ENCODE measurements around the gene EBP. TPM values are rescaled to one million over a fixed set of nuclear protein-coding genes. Genes with fewer than 3 reads are reported as not detected.

EBP gene
- 87.6 and 210 TPM in 2 replicates for total RNA-seq

DNA sequence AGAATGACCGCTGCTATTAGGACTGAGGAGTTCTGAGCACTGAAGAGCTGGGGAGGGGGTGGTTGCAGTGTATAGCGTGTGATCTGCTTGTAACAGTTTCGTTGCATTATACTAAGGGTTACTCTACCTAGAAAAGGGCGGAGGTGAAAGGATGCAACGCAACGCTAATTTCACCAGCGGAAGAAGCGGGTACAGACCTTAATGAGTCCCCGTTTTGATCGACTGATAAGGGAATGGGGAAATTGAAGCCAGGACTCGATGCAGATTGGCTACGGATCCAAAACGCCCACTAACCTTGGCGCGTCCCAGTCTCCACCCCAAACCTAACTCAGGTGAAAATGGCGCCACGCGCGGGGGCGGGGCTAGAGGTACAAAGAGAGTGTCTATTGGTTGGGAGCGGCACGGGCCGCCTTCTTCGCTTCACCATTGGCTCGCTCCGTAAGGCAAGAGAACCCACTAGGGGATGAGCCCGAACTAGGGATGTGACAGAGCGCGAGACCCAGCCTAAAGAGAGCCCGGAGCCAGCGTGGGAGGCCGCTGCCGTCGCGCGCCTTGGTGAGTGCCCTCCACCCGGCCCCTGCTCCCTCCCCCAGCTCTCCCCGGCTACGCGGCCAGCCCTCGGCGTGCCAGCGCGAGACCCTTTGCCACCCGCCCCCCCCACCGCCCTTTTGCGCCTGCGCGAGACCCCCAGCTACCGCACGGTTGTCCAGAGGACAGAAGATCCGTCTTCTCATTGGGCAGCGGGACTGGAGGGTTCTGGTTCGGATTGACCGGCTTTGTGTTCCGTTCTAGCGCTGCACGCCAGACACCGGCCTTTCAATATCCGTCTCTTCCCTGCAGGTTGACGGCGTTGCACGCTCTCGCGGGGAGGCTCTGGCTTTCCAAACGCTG is at the start of gene EBP:
Gene EBP, plus strand, starts transcription at position 456 of the 891 bp plus-strand sequence. CDS start 1,964 bp downstream, outside the sequence.

DNA sequence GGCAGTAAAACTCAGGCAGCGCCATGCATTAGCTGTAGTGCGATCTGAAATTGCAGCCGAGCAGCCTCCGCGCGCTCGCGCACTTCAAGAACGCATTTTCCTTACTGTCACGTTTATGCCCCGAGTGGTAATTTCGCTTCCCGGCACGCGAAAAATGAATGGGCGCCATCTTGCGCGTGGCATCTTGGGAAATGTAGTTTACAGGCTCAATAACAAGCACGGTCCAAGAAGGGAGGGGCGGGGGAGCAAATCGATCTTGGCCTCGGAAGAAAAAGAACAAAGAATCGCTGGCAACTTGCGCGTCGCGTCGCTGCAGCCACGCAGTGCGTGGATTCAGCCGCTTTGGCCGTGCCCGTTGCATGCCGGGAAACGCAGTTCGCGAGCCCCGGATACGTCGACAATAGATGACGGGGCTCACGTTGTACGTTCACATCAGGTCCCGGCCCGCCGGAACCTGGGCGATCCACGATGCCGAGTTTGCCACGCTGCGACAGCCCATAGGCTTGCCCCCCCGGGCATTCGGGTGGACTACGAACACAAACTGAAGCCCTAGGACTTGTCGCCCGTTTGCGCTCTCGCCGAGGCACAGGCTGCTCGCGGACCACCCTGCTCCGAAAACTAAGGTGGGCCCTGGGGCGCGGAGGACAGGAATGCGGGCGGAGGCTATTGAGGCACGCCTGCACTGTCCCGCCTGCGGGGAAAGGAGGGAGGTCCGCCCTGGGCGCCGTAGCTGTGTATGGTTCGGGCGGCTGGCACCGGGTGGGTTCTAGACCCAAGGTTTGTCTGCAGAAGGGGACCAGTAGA is 45.6 kb upstream of the EBP start, which contains the start of gene FTSJ1:
Gene FTSJ1, plus strand, starts transcription at position 426 of the 804 bp plus-strand sequence. CDS start 1,849 bp downstream, outside the sequence.

GRCh38 chrX:48508400-48509244 is 13.0 kb upstream of the EBP start, which contains the start of gene PORCN:
Gene PORCN, plus strand, starts transcription at chrX:48508992. Its CDS starts 829 bp downstream, at chrX:48509821.

GRCh38 chrX:48539345-48540027 is 17.9 kb downstream of the EBP start, which contains the start of gene TBC1D25:
Gene TBC1D25, plus strand, starts transcription at chrX:48539714. Its CDS starts 84 bp downstream, at chrX:48539798.

DNA sequence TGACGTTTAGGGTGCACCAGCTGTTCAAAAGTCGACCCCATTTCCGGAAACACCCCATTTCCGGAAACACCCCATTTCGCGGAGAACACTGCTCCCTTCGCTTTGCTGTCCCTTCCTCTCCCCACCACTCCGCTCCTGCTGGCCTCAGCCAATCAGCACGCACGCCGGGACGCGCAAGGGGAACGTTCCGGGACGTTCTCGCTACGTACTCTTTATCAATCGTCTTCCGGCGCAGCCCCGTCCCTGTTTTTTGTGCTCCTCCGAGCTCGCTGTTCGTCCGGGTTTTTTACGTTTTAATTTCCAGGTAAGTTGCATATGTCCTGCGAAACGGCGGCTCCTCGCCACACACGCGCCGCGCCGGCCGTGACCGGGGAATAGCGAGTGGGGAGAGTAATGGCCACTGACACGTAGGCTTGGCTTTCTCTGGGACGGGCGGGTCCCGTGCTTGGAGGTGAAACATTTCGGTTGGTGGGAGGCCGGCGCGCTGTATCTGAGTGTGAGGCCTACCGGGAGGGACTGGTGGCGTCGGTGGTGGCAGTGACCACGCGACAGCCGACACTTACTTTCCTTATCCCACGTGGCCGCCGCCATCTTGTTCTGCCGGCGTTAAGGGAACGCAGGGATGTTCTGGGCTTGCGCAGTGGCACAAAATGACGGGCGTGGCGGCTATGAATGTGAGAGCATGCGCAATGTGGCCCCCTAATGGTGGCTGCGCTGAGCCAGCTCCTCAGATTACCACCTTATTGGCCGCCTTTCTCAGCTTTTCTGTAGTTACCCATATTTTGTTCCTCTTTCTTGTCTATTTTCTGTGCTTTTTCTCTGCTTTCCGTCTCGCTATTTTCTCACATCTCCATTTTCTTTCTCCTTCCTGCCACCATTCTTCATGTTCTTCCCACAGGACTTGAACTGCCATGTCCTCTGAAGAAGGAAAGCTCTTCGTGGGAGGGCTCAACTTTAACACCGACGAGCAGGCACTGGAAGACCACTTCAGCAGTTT is 53.0 kb downstream of the EBP start, which contains the start of gene RBM3:
Gene RBM3, plus strand, starts transcription at position 215 of the 997 bp plus-strand sequence. Its CDS starts 697 bp downstream, at position 912.

Other genes starting within 250 kb of the EBP start
- not detected in 2 replicates for gene SSX3, start 165.1 kb upstream of the EBP start, total RNA-seq
- not detected in 2 replicates for gene SSX4, start 138.3 kb upstream of the EBP start, total RNA-seq
- gene SSX4B, start 109.8 kb upstream of the EBP start, total RNA-seq: not detected in 2 replicates
- gene SLC38A5, start 51.5 kb upstream of the EBP start, total RNA-seq: 36.1 and 65.6 TPM in 2 replicates
- 71.8 and 160 TPM in 2 replicates for gene FTSJ1, start 45.6 kb upstream of the EBP start, total RNA-seq
- gene PORCN, start 12.8 kb upstream of the EBP start, total RNA-seq: 73.0 and 246 TPM in 2 replicates
- 16.1 and 18.7 TPM in 2 replicates for gene TBC1D25, start 17.9 kb downstream of the EBP start, total RNA-seq
- 204 and 375 TPM in 2 replicates for gene RBM3, start 52.7 kb downstream of the EBP start, total RNA-seq
- 159 and 163 TPM in 2 replicates for gene WDR13, start 75.7 kb downstream of the EBP start, total RNA-seq
- 0.39 TPM in 1 of 2 replicates, not detected in the other for gene WAS, start 162.0 kb downstream of the EBP start, total RNA-seq
- gene SUV39H1, start 174.9 kb downstream of the EBP start, total RNA-seq: 6.7 TPM in 2 replicates
- gene GLOD5, start 239.9 kb downstream of the EBP start, total RNA-seq: not detected in 2 replicates

Measured in placental epithelial cell (primary cell).